WTC11 (cell line): Measurements from ENCODE around the gene PSMC4. TPM values are rescaled to one million over a fixed set of nuclear protein-coding genes. Genes with fewer than 3 reads are reported as not detected.

Experiments used
- ATAC-seq: fragments of 200-7000 bp; cut with Tn5 transposase; 2 replicates; pipeline ENCODE4 v1.10.0; 2021; ENCODE audit warnings: mild to moderate bottlenecking, moderate library complexity
- CTCF ChIA-PET: fragments of 300-600 bp; sonication (Branson Sonifier 250); formaldehyde crosslinking; loops from one replicate; lab custom pipeline; 2021; ENCODE audit warnings: antibody characterized with exemption; lab: Charles Lee
- POLR2A ChIA-PET: fragments of 350-600 bp; sonication (Branson Sonifier 250); formaldehyde crosslinking; loops from one replicate; lab custom pipeline; 2021; ENCODE audit warnings: antibody characterized with exemption; lab: Charles Lee
- DNase-seq: peaks from one replicate; pipeline ENCODE4 v3.0.0; 2021; ENCODE audit warnings: low spot score
- H3K27ac Mint-ChIP-seq: 2 replicates; pipeline ENCODE4 v1.8.0; 2021; ENCODE audit warnings: mixed read lengths
- H3K27me3 Mint-ChIP-seq: 2 replicates; pipeline ENCODE4 v1.8.0; 2021; ENCODE audit warnings: low read depth, mild to moderate bottlenecking, moderate library complexity, mixed read lengths
- H3K36me3 Mint-ChIP-seq: 2 replicates; pipeline ENCODE4 v1.8.0; 2021; ENCODE audit warnings: mixed read lengths
- H3K4me1 Mint-ChIP-seq: 2 replicates; pipeline ENCODE4 v1.8.0; 2022; ENCODE audit warnings: mixed read lengths
- H3K4me3 Mint-ChIP-seq: 2 replicates; pipeline ENCODE4 v1.8.0; 2021; ENCODE audit warnings: mild to moderate bottlenecking, moderate library complexity, mixed read lengths
- H3K9me3 Mint-ChIP-seq: 2 replicates; pipeline ENCODE4 v1.8.0; 2021; ENCODE audit warnings: mixed read lengths
- ATF1 ChIP-seq: sonication (generic); formaldehyde crosslinking; IDR thresholded peaks from 2 replicates; pipeline ENCODE4 v1.8.1; 2023; ENCODE audit warnings: mild to moderate bottlenecking, moderate library complexity, missing genetic modification reagents
- ATF3 ChIP-seq: sonication (generic); formaldehyde crosslinking; conservative IDR thresholded peaks from 2 replicates; pipeline ENCODE4 v1.8.1; 2022; ENCODE audit warnings: mild to moderate bottlenecking, missing genetic modification reagents
- CDX4 ChIP-seq: fragments of 250-450 bp; sonication (Bioruptor Pico); IDR thresholded peaks from 2 replicates; pipeline ENCODE4 v1.9.0; 2021; ENCODE audit warnings: moderate library complexity, mild to moderate bottlenecking, inconsistent platforms, borderline replicate concordance
- CREB1 ChIP-seq: sonication (generic); formaldehyde crosslinking; IDR thresholded peaks from 2 replicates; pipeline ENCODE4 v1.8.0; 2023; ENCODE audit warnings: mild to moderate bottlenecking, missing genetic modification reagents
- E2F1 ChIP-seq: sonication (generic); formaldehyde crosslinking; IDR thresholded peaks from 2 replicates; pipeline ENCODE4 v1.8.0; 2022; ENCODE audit warnings: mild to moderate bottlenecking, missing genetic modification reagents
- E2F4 ChIP-seq: sonication (generic); formaldehyde crosslinking; IDR thresholded peaks from 2 replicates; pipeline ENCODE4 v1.8.1; 2022; ENCODE audit warnings: low read depth, mild to moderate bottlenecking, moderate library complexity, missing genetic modification reagents, borderline replicate concordance
- EMX1 ChIP-seq: fragments of 250-450 bp; sonication (Bioruptor Pico); IDR thresholded peaks from 2 replicates; pipeline ENCODE4 v1.8.0; 2021; ENCODE audit warnings: mild to moderate bottlenecking
- ETV6 ChIP-seq: sonication (generic); formaldehyde crosslinking; IDR thresholded peaks from 2 replicates; pipeline ENCODE4 v1.8.1; 2022; ENCODE audit warnings: mild to moderate bottlenecking, missing genetic modification reagents
- GABPB1 ChIP-seq: sonication (generic); formaldehyde crosslinking; IDR thresholded peaks from 2 replicates; pipeline ENCODE4 v1.8.1; 2023; ENCODE audit warnings: mild to moderate bottlenecking, missing genetic modification reagents
- IRF1 ChIP-seq: sonication (generic); formaldehyde crosslinking; IDR thresholded peaks from 2 replicates; pipeline ENCODE4 v1.8.0; 2023; ENCODE audit warnings: missing genetic modification reagents
- MYBL2 ChIP-seq: sonication (generic); formaldehyde crosslinking; IDR thresholded peaks from 2 replicates; pipeline ENCODE4 v1.8.1; 2023; ENCODE audit warnings: mild to moderate bottlenecking, moderate library complexity, missing genetic modification reagents
- NFATC4 ChIP-seq: fragments of 250-450 bp; sonication (Bioruptor Pico); IDR thresholded peaks from 2 replicates; pipeline ENCODE4 v1.9.0; 2021; ENCODE audit warnings: mild to moderate bottlenecking
- NR1H2 ChIP-seq: sonication (generic); formaldehyde crosslinking; IDR thresholded peaks from 2 replicates; pipeline ENCODE4 v1.9.0; 2021; ENCODE audit warnings: mild to moderate bottlenecking, moderate library complexity, missing genetic modification reagents
- NR2C2 ChIP-seq: sonication (generic); formaldehyde crosslinking; IDR thresholded peaks from 2 replicates; pipeline ENCODE4 v1.8.0; 2022; ENCODE audit warnings: mild to moderate bottlenecking, missing genetic modification reagents
- PRRX2 ChIP-seq: fragments of 250-450 bp; sonication (Bioruptor Pico); IDR thresholded peaks from 2 replicates; pipeline ENCODE4 v1.8.0; 2021; ENCODE audit warnings: mild to moderate bottlenecking
- RORB ChIP-seq: fragments of 250-450 bp; sonication (Bioruptor Pico); IDR thresholded peaks from 2 replicates; pipeline ENCODE4 v1.9.0; 2021; ENCODE audit warnings: mild to moderate bottlenecking
- SMAD4 ChIP-seq: sonication (generic); formaldehyde crosslinking; IDR thresholded peaks from 2 replicates; pipeline ENCODE4 v1.8.0; 2022; ENCODE audit warnings: mild to moderate bottlenecking, missing genetic modification reagents
- TCF7 ChIP-seq: sonication (generic); formaldehyde crosslinking; IDR thresholded peaks from 2 replicates; pipeline ENCODE4 v1.8.0; 2022; ENCODE audit warnings: mild to moderate bottlenecking, low read depth, missing genetic modification reagents, moderate library complexity
- TEAD1 ChIP-seq: sonication (generic); formaldehyde crosslinking; IDR thresholded peaks from 2 replicates; pipeline ENCODE4 v1.8.0; 2022; ENCODE audit warnings: mild to moderate bottlenecking, missing genetic modification reagents
- TEAD4 ChIP-seq: sonication (generic); formaldehyde crosslinking; IDR thresholded peaks from 2 replicates; pipeline ENCODE4 v1.8.0; 2022; ENCODE audit warnings: mild to moderate bottlenecking, missing genetic modification reagents
- TP53 ChIP-seq: sonication (generic); formaldehyde crosslinking; IDR thresholded peaks from 2 replicates; pipeline ENCODE4 v1.8.1; 2023; ENCODE audit warnings: mild to moderate bottlenecking, missing genetic modification reagents
- USF1 ChIP-seq: sonication (generic); formaldehyde crosslinking; IDR thresholded peaks from 2 replicates; pipeline ENCODE4 v1.8.0; 2022; ENCODE audit warnings: mild to moderate bottlenecking, missing genetic modification reagents
- ZMAT4 ChIP-seq: fragments of 250-450 bp; sonication (Bioruptor Pico); IDR thresholded peaks from 2 replicates; pipeline ENCODE4 v1.9.0; 2021; ENCODE audit warnings: mild to moderate bottlenecking
- ZNF232 ChIP-seq: sonication (generic); formaldehyde crosslinking; IDR thresholded peaks from 2 replicates; pipeline ENCODE4 v1.8.0; 2022; ENCODE audit warnings: mild to moderate bottlenecking, missing genetic modification reagents
- ZNF263 ChIP-seq: sonication (generic); formaldehyde crosslinking; IDR thresholded peaks from 2 replicates; pipeline ENCODE4 v1.8.1; 2022; ENCODE audit warnings: low read depth, mild to moderate bottlenecking, moderate library complexity, missing genetic modification reagents
- ZNF396 ChIP-seq: fragments of 250-450 bp; sonication (Bioruptor Pico); IDR thresholded peaks from 2 replicates; pipeline ENCODE4 v1.8.0; 2021; ENCODE audit warnings: mild to moderate bottlenecking, moderate library complexity, borderline replicate concordance
- ZNF416 ChIP-seq: fragments of 250-450 bp; sonication (Bioruptor Pico); IDR thresholded peaks from 2 replicates; pipeline ENCODE4 v1.9.0; 2021; ENCODE audit warnings: mild to moderate bottlenecking, inconsistent platforms
- ZNF512 ChIP-seq: sonication (generic); formaldehyde crosslinking; IDR thresholded peaks from 2 replicates; pipeline ENCODE4 v1.8.1; 2022; ENCODE audit warnings: missing genetic modification reagents, borderline replicate concordance
- total RNA-seq: library from RNA; stranded (reverse); gene quantifications from 3 replicates; pipeline ENCODE4 v1.2.3, GENCODE V29; 2021

PSMC4 gene
- total RNA-seq, 1 experiment from 2014 or later, result 105 TPM

- H3K9me3 Mint-ChIP-seq, result no peaks in the 10 kb centered on the region
- H3K4me1 Mint-ChIP-seq, result 0 out of 2 replicates have a peak, but pooled peaks cover 8% of the 10 kb centered on the region
- H3K27me3 Mint-ChIP-seq, result peaks cover 3% of the 10 kb centered on the region
- ChIA-PET POLR2A (no interaction called here), CTCF (no interaction called here)
- no peak for DNase-seq
- no peak for TF ChIP-seq ZNF416 (CRISPR knock-in tag)
- TF ChIP-seq CREB1 (CRISPR knock-in tag), result no peak
- no peak for TF ChIP-seq ATF3 (CRISPR knock-in tag)
- no peak for TF ChIP-seq TEAD1 (CRISPR knock-in tag)
- TF ChIP-seq USF1 (CRISPR knock-in tag), result no peak
- no peak for TF ChIP-seq RORB
- TF ChIP-seq ATF1 (CRISPR knock-in tag), result no peak
- no peak for TF ChIP-seq ZNF232 (CRISPR knock-in tag)
- no peak for TF ChIP-seq ZMAT4 (CRISPR knock-in tag)
- TF ChIP-seq E2F1 (CRISPR knock-in tag), result no peak
- TF ChIP-seq ZNF263 (CRISPR knock-in tag), result no peak
- TF ChIP-seq SMAD4 (CRISPR knock-in tag), result no peak
- no peak for TF ChIP-seq ZNF512 (CRISPR knock-in tag)
- no peak for TF ChIP-seq EMX1
- TF ChIP-seq IRF1 (CRISPR knock-in tag), result no peak
- TF ChIP-seq NR2C2 (CRISPR knock-in tag), result no peak
- TF ChIP-seq TP53 (CRISPR knock-in tag), result no peak
- no peak for TF ChIP-seq ETV6 (CRISPR knock-in tag)
- TF ChIP-seq E2F4 (CRISPR knock-in tag), result no peak
- no peaks in the 10 kb centered on the region for H3K36me3 Mint-ChIP-seq
- no peak overlapping the region for H3K4me3 Mint-ChIP-seq
- no peak overlapping the region for H3K27ac Mint-ChIP-seq
- no peak for ATAC-seq
These were observed 33.8 kb upstream of the PSMC4 start for GRCh38 chr19:39937094-39937720.

GRCh38 chr19:39937787-39938186 lies 33.2 kb upstream of the PSMC4 start:
- Mint-ChIP-seq H3K4me1 (0 out of 2 replicates have a peak, but pooled peaks cover 10% of the 10 kb centered on the region), H3K27me3 (peaks cover 3% of the 10 kb centered on the region), H3K9me3 (no peaks in the 10 kb centered on the region), H3K27ac (no peak overlapping the region), H3K36me3 (no peaks in the 10 kb centered on the region), H3K4me3 (no peak overlapping the region)
- DNase-seq, result no peak
- POLR2A ChIA-PET, result no interaction called here
- CTCF ChIA-PET, result no interaction called here
- ATAC-seq, result no peak
- no peak for TF ChIP-seq CDX4 (CRISPR knock-in tag)
- no peak for TF ChIP-seq ZNF232 (CRISPR knock-in tag)
- no peak for TF ChIP-seq PRRX2 (CRISPR knock-in tag)
- no peak for TF ChIP-seq ETV6 (CRISPR knock-in tag)
- TF ChIP-seq NR1H2 (CRISPR knock-in tag), result no peak
- no peak for TF ChIP-seq GABPB1 (CRISPR knock-in tag)
- no peak for TF ChIP-seq NR2C2 (CRISPR knock-in tag)
- no peak for TF ChIP-seq ZNF263 (CRISPR knock-in tag)
- TF ChIP-seq ZMAT4 (CRISPR knock-in tag), result no peak
- no peak for TF ChIP-seq TEAD4 (CRISPR knock-in tag)
- TF ChIP-seq MYBL2 (CRISPR knock-in tag), result no peak
- TF ChIP-seq ZNF396 (CRISPR knock-in tag), result no peak
- no peak for TF ChIP-seq NFATC4 (CRISPR knock-in tag)
- no peak for TF ChIP-seq TCF7 (CRISPR knock-in tag)
